Activated T-helper 2 cell treated with anti-CD3 and anti-CD28 coated beads, Interferon-gamma antibody, Interleukin-2, Interleukin-4, amounts not matched to agents 10 μg/mL and 5 μg/mL and 100 μg/mL, durations not matched to agents 14 hours and 24 hours and 36 hours (primary cell): ENCODE data around the gene WDR1. TPM values are rescaled to one million over a fixed set of nuclear protein-coding genes. Genes with fewer than 3 reads are reported as not detected.
A peak's percentile ranks its signal among the peaks of the same experiment; 100 is the strongest.

ENCODE experiments used
- DNase-seq: peaks from one replicate; pipeline ENCODE4 v3.0.0; 2021; ENCODE audit warnings: low spot score
- H3K27ac Mint-ChIP-seq: one replicate; pipeline ENCODE4 v1.8.0; 2021; ENCODE audit warnings: mixed read lengths
- H3K27me3 Mint-ChIP-seq: one replicate; pipeline ENCODE4 v1.8.0; 2021; ENCODE audit warnings: low read depth, mixed read lengths
- H3K36me3 Mint-ChIP-seq: one replicate; pipeline ENCODE4 v1.8.0; 2021; ENCODE audit warnings: low read depth, mixed read lengths
- H3K4me1 Mint-ChIP-seq: one replicate; pipeline ENCODE4 v1.8.0; 2021; ENCODE audit warnings: low read depth, mixed read lengths
- H3K4me3 Mint-ChIP-seq: one replicate; pipeline ENCODE4 v1.8.0; 2021; ENCODE audit warnings: low read depth, mild to moderate bottlenecking, moderate library complexity, mixed read lengths
- H3K9me3 Mint-ChIP-seq: one replicate; pipeline ENCODE4 v1.8.0; 2021; ENCODE audit warnings: mixed read lengths
- intact Hi-C: fragments of 100-400 bp; cut with micrococcal nuclease; formaldehyde crosslinking; loops from one replicate; pipeline ENCODE4 v1.15.1; 2023
- total RNA-seq: library from RNA; stranded (reverse); gene quantifications from 2 replicates; pipeline ENCODE4 v1.2.3, GENCODE V29; 2022

Gene WDR1
- 387 and 398 TPM in 2 replicates for total RNA-seq

DNA sequence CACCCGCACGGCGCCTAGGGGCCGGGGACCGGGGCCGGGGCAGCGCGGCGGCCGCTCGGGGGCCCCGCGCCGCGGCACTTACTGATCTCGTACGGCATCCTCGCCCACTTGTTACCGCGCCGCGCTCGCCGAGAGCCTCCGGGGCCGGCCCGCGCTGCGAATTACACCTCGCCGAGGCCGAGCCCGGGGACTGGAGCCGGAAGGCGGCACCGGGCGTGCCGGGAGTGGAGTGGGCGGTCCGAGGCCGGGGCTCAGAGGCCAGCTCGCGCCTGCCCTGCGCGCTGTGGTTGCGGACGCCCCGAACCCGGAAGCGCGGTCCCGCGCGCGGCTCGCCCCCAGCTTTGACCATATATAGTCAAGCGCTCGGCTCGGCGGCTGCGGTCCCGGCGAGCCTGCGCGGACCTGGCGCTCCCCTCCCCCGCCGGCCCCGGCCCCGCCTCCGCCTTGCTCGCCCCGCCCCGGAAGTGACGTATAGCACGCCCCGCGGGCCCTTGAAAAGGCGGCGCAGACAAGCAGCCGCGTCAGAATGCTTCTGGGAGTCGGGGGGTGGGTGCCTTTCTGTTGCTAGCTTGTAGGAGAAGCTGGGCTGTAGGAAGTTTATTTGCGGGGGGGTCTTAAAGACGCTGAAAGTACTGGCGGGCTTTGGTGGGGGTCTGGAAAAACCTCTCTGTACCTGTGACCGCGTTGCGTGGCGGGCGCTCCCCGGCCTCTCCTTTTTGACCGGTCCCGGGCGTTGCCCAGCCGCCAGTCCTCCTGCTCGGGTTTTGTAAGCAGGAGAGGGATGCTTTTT is at the start of gene WDR1:
TSS of gene WDR1 (minus strand) at position 231 of the 790 bp plus-strand sequence. CDS start at position 98, 133 bp downstream.
- intact Hi-C loops = loop anchor here (1.0 to 5.0 kb wide), 7 partner anchors 10 to 616 kb away; no protein-coding TSS in a partner anchor
- peak within 1 kb of the TSS; percentile 93 for H3K4me3 Mint-ChIP-seq
- peaks cover 43% of the 10 kb centered on the region for H3K36me3 Mint-ChIP-seq
- peaks cover 65% of the 10 kb centered on the region for H3K4me1 Mint-ChIP-seq
- peak within 1 kb of the TSS; percentile 96 for H3K27ac Mint-ChIP-seq
- H3K27me3 Mint-ChIP-seq = no peaks in the 10 kb centered on the region
- no peaks in the 10 kb centered on the region for H3K9me3 Mint-ChIP-seq
- peak; percentile 90 for DNase-seq

DNA sequence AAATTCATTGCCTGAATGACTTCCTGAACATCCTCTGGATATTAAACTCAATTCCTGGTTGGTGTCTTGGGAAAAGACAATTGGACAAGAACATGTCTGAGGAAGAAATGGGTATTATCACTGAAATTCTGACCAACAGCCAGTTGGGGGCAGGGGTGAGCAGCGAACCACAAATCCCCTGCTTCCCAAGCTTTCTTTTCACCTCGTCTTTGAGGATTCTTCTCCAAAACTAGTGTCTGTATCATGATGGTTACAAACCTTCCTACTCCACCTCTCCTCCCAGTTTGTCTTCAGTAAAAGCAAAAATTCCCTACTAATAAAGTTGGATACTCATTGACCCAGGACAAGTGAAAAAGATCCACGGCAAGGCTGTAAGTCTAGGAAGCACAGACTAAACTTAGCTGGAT is 48.3 kb upstream of the WDR1 start:
- intact Hi-C loops = loop anchor here (5.0 kb wide), 1 partner anchor 292 kb away; the partner anchor contains the start of gene ZNF518B
- Mint-ChIP-seq H3K4me1 (peaks cover 21% of the 10 kb centered on the region), H3K36me3 (no peaks in the 10 kb centered on the region), H3K4me3 (no peak overlapping the region), H3K27me3 (no peaks in the 10 kb centered on the region), H3K27ac (no peak overlapping the region), H3K9me3 (no peaks in the 10 kb centered on the region)
- DNase-seq = no peak

DNA sequence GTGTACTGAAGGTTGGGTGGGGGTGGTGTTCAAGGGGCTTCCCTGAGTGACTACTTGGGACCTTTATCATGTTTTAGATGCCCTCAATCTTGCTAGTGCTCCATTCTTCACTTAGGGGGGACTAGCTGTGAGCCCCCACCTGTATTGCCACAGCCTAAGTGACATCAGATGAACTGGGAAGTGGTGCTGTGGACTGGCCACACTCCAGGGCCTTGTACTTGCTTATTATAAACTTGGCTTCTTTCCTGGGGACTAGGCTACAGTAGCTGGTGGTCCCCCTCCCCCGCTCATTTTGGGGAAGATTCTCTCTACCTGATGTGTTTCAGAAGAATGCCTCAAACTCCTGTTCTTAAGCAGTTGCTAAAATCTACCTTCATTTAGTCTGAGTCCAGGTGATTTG is 46.7 kb upstream of the WDR1 start:
- Mint-ChIP-seq H3K27me3 (no peaks in the 10 kb centered on the region), H3K9me3 (no peaks in the 10 kb centered on the region)

GRCh38 chr4:10162341-10163000 is 45.9 kb upstream of the WDR1 start:
- intact Hi-C loops = loop anchor here (5.0 kb wide), 1 partner anchor 295 kb away; the partner anchor contains the start of gene ZNF518B
- H3K27me3 Mint-ChIP-seq = no peaks in the 10 kb centered on the region
- no peak for DNase-seq
- no peak overlapping the region for H3K27ac Mint-ChIP-seq
- H3K36me3 Mint-ChIP-seq = no peaks in the 10 kb centered on the region
- no peak overlapping the region for H3K4me3 Mint-ChIP-seq
- no peaks in the 10 kb centered on the region for H3K9me3 Mint-ChIP-seq
- H3K4me1 Mint-ChIP-seq = peaks cover 22% of the 10 kb centered on the region

More for the DNA sequence above, 46.7 kb upstream of the WDR1 start:
- Mint-ChIP-seq H3K4me1 (peaks cover 18% of the 10 kb centered on the region), H3K4me3 (no peak overlapping the region), H3K36me3 (no peaks in the 10 kb centered on the region), H3K27ac (no peak overlapping the region)
- no peak for DNase-seq
- intact Hi-C loops = loop anchor here (5.0 kb wide), 1 partner anchor 294 kb away; the partner anchor contains the start of gene ZNF518B

- peak; percentile 32 for DNase-seq
- peaks cover 23% of the 10 kb centered on the region for H3K4me1 Mint-ChIP-seq
- H3K27ac Mint-ChIP-seq = peak overlapping the region; percentile 21
- intact Hi-C loops = loop anchor here (5.0 kb wide), 1 partner anchor 295 kb away; the partner anchor contains the start of gene ZNF518B
- H3K36me3 Mint-ChIP-seq = no peaks in the 10 kb centered on the region
- no peaks in the 10 kb centered on the region for H3K9me3 Mint-ChIP-seq
- no peak overlapping the region for H3K4me3 Mint-ChIP-seq
- peaks cover under 1% of the 10 kb centered on the region for H3K27me3 Mint-ChIP-seq
These were observed 45.2 kb upstream of the WDR1 start for GRCh38 chr4:10161840-10162239.

GRCh38 chr4:10161146-10161545 is 44.5 kb upstream of the WDR1 start:
- peaks cover 5% of the 10 kb centered on the region for H3K27me3 Mint-ChIP-seq
- intact Hi-C loops = loop anchor here (5.0 kb wide), 1 partner anchor 296 kb away; the partner anchor contains the start of gene ZNF518B
- no peak overlapping the region for H3K4me3 Mint-ChIP-seq
- no peaks in the 10 kb centered on the region for H3K9me3 Mint-ChIP-seq
- no peak for DNase-seq
- H3K36me3 Mint-ChIP-seq = no peaks in the 10 kb centered on the region
- H3K4me1 Mint-ChIP-seq = peaks cover 23% of the 10 kb centered on the region
- H3K27ac Mint-ChIP-seq = peak overlapping the region; percentile 15

DNA sequence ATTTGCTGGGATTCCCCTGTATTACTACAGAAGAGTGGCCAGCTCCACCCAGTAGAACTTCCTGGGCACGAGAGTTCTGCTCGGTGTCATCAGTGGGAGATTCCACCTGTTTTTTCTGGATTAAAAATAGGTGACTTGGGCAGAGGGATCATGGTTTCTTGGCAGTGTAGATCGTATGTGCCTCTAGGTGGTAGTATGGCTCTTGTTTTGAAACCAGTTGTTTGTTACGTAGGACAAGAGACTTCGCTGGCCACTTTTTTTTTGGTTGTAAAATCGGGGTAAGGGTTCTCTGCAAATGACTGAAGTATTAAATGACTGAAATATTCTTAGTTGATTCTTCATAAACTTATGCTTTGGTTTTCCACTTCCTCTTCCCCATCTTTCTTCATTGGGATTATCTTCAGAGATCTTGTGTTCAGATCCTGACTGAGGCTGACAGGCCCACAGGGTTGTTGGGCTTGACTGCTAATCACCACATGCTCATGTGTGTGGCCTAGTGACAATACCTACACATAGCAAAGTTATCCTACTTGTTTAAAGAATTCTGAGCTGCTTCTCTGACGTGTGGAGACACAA is 43.8 kb upstream of the WDR1 start:
- Mint-ChIP-seq H3K9me3 (no peaks in the 10 kb centered on the region), H3K27ac (no peak overlapping the region), H3K4me1 (peaks cover 23% of the 10 kb centered on the region), H3K36me3 (no peaks in the 10 kb centered on the region), H3K4me3 (no peak overlapping the region), H3K27me3 (peaks cover 5% of the 10 kb centered on the region)
- intact Hi-C loops = loop anchor here (5.0 kb wide), 1 partner anchor 297 kb away; the partner anchor contains the start of gene ZNF518B
- DNase-seq = no peak

GRCh38 chr4:10159671-10160070 is 43.1 kb upstream of the WDR1 start:
- Mint-ChIP-seq H3K27ac (no peak overlapping the region), H3K9me3 (no peaks in the 10 kb centered on the region), H3K4me1 (peaks cover 23% of the 10 kb centered on the region), H3K36me3 (no peaks in the 10 kb centered on the region), H3K27me3 (peaks cover 5% of the 10 kb centered on the region), H3K4me3 (no peak overlapping the region)
- no peak for DNase-seq
- intact Hi-C loops = loop anchor here (2.0 to 5.0 kb wide), 2 partner anchors 243 to 298 kb away; partner anchors contain the start of gene ZNF518B

DNA sequence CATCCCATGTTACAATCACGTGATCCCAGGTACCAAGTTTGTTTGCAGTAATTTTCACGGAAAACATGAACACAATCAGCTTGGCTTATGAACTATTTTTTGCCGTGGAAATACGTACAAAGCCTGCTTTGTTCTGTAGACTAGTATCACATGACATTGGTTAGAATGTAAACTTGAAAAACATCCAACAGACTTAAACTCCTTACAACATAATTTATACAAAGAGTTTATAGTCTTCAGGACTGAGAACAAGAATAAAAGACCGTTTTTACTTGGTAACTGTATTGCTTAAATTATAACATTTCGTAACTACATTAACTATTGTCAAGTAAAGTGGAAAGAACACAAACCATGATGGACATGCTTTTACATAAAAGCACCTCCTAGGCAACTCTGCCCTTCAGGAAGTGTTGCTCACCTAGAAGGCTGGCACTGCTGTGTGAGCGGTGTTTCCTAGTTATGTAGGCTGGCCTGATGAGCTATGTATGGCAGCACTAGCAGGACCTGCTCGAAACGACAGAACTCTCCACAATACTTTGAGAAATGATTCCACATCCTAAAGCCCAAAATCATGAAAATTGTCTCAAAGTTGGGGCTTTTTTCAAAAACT is 41.8 kb upstream of the WDR1 start:
- intact Hi-C loops = loop anchor here (2.0 kb wide), 1 partner anchor 244 kb away; no protein-coding TSS in a partner anchor

GRCh38 chr4:10157478-10158332 is 41.1 kb upstream of the WDR1 start:
- intact Hi-C loops = loop anchor here (2.0 kb wide), 3 partner anchors 41 to 381 kb away; partner anchors contain the start of gene WDR1

More for the DNA sequence above, 41.8 kb upstream of the WDR1 start:
- H3K36me3 Mint-ChIP-seq = no peaks in the 10 kb centered on the region
- H3K27ac Mint-ChIP-seq = no peak overlapping the region
- H3K4me1 Mint-ChIP-seq = peaks cover 23% of the 10 kb centered on the region
- H3K9me3 Mint-ChIP-seq = no peaks in the 10 kb centered on the region
- H3K27me3 Mint-ChIP-seq = peaks cover 5% of the 10 kb centered on the region
- no peak overlapping the region for H3K4me3 Mint-ChIP-seq
- no peak for DNase-seq

GRCh38 chr4:10154241-10154640 is 37.6 kb upstream of the WDR1 start:
- Mint-ChIP-seq H3K9me3 (no peaks in the 10 kb centered on the region), H3K4me3 (no peak overlapping the region), H3K27ac (no peak overlapping the region), H3K27me3 (peaks cover 5% of the 10 kb centered on the region), H3K36me3 (no peaks in the 10 kb centered on the region), H3K4me1 (peaks cover 5% of the 10 kb centered on the region)
- intact Hi-C loops = no loop called here
- no peak for DNase-seq

More at GRCh38 chr4:10157478-10158332, 41.1 kb upstream of the WDR1 start:
- H3K4me1 Mint-ChIP-seq = peaks cover 23% of the 10 kb centered on the region
- no peak overlapping the region for H3K4me3 Mint-ChIP-seq
- no peaks in the 10 kb centered on the region for H3K36me3 Mint-ChIP-seq
- peak; percentile 16 for DNase-seq
- no peaks in the 10 kb centered on the region for H3K9me3 Mint-ChIP-seq
- peaks cover 5% of the 10 kb centered on the region for H3K27me3 Mint-ChIP-seq
- H3K27ac Mint-ChIP-seq = no peak overlapping the region
